GM18517 (cell line): Measurements from ENCODE around the gene TRIM31.

Source experiments
- ATAC-seq: cut with Tn5 transposase; IDR thresholded peaks from one replicate; pipeline ENCODE4 v1.9.1; 2021; ENCODE audit warnings: mild to moderate bottlenecking, moderate library complexity; ENCODE audit not compliant: unreplicated experiment

TRIM31 gene

DNA sequence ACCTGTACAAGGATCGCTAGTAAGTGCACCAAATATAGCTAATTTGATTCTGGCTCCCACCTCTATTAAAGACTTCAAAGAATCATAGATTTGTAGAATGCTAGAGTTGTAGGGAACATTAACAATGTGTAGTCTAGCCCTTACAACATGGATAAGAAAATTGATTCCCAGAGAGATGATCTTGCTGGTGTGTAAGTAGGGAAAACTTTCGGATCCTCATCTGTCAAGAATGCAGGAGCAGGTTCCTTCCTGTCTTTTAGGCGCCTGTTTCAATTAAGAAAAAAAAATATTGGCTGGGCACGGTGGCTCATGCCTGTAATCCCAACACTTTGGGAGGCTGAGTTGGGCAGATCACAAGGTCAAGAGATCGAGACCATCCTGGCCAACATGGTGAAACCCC is 25.0 kb downstream of the TRIM31 start:
- ATAC-seq: no peak

DNA sequence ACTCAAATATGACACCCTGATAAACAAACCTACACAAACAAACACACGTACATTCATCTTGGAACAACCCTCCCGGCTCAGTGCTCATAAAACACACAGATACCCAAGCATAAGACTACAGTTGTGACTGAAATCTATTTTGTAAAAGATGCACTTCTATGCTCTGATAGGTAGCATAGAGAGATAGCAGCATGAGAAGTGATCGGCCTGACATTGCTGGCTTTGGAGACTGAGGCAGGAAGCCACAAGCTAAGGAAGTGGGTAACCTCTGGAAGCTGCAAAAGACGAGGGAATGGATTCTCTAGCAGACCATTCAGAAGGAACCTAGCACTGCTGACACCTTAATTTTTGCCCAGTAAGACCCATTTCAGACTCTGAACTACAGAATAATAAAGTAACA is 35.7 kb downstream of the TRIM31 start:
- ATAC-seq: no peak

DNA sequence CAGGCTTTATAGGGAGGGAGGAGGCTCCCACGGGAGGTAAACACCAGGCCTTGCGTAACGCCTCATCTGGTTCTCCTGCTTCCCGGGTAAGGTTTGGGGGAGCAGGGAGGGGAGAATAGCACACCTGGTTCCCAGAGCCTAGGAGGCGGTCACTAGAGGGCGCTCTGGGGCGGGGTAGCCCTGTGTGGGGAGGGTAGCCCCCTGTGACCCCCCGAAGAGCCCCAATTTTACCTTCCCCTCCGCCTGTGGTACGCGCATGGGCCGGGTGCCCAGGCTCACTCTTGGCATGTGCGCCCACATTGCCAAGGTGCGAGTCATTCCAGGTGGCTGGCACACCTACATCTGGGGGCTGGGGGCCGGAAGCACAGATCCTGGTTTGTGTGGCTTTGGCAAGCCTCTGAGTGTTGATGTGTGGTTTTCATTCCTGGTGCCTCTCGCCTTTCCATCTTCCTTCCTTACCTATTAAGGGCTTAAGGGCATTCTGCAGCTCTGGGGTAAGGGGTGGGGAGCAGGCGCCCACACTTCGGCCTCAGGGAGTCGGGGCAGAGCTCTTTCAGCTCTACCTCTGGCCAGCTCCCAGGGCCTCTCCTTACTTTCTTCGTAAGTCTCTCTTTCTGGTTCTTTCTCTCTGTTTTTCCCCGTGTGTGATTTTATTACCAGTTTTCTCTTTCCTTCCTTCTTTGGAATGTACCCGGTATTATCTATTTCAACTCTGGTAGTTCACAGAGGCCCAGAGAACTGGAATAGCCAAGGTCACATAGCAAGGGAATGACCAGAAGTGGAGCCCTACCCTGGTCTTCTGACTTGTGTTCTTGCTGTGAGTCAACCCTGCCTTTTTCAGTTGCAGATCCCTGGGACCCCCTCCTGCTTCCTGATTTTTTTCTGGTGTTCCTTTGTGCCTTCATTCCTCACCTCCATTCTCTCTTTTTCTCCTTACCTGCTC is 36.8 kb downstream of the TRIM31 start:
- ATAC-seq: no peak

DNA sequence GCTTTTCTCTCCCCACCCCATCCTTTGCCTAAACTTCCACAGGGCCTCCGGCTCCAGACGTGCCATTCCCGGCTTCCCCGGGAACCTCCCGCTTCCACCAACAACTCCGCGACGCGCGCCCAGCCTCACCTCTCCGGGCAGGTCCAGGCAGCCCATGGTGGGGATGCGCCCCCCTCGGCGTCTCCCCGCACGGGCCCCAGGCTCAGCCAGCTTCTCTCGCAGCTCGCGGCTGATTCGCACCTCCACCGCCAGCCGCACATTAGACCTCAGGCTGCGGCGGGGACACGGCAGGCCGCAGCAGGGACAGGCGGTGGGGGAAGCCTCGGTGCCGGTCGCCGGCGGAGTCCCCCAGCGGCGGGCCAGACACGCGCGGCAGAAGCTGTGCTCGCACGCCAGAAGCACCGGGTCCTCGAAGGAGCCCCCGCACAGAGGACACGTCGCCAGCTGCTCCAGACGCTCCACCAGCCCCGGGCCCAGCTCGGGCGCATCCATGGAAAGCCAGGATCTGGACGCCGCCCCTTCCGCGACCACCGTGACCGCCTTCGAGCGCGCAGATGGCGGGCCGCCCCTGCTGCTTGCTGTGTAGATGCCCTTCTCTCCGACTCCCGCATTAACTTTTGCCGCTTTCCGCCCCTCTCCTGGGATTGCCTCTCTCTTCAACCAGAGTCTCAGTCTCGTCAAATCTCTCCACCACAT is 37.6 kb downstream of the TRIM31 start, which contains the start of gene RNF39:
Gene RNF39 (minus strand): TSS at position 676 of the 696 bp plus-strand sequence. CDS start 184 bp downstream, at position 492.
- no peak for ATAC-seq

DNA sequence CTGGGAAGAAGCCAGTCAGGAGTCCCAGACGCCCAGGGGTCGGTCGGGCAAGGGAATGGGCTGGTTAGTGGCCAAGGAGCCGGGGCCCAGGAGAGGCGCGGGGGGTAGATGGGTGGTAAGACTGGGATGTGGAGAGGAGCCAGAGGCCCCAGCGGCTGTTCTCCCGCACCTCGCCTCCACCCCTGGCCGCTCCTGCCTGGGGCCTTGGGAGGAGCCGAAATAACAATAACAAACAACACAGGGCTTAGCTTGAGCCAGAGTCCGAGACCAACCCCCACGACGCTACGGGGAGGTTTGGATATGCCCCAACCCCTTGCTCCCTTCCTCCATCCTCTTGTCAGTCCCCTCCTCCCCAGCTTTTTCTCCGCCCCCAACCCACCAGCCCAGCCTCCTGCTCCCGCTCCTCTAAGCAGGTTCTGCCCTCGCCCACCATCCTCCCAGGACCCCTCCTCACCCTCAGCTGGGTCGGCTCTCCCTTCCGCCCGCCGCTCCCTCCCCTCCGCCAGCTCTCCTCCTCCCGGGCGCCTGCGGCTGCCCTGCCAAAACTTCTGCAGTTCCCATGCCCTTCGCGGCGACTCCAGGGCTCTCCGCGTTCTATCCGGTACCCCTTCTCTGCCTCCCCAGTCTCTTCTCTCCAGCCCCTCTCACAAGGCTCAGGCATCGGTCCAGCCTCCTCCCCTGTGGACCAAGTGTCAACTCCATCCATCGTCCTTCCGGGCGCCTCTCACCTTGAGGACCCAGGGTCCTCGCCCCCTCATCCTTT is 38.4 kb downstream of the TRIM31 start:
- no peak for ATAC-seq

DNA sequence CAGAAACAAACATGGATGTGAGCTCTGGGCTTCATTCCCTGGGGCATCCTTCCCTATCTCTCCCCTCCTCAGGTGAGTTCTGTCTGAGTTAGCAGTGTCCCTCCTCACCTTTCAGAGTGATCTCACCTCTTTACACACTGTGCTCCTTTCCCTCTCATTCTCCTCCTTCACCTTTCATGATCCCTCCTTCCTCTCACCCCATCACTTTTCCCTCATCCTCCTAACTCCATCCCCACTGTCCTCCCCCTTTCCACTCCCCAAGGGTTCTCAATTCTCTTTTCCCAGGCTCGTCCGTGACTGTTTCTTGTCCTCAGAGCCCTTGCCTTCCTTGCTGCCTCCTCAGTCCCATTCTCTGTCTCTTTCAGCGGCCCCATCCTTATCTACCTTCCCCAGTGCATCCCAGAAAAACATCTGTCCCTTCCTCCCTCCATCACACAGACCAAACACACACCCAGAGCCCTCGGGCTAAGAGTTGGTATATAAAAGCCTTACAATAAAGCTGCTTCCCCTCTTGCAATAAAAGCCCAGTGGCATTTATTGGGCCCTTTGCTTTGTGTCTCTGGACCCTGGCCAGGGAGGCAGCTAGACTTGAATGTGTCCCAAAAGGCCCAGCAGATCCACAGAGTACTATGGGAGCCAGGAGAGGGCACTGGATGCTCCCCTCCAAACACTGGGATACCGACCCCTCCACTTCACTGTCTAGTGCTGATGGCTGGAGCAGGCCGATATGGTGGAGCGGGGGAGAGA is 39.2 kb downstream of the TRIM31 start:
- ATAC-seq: no peak

DNA sequence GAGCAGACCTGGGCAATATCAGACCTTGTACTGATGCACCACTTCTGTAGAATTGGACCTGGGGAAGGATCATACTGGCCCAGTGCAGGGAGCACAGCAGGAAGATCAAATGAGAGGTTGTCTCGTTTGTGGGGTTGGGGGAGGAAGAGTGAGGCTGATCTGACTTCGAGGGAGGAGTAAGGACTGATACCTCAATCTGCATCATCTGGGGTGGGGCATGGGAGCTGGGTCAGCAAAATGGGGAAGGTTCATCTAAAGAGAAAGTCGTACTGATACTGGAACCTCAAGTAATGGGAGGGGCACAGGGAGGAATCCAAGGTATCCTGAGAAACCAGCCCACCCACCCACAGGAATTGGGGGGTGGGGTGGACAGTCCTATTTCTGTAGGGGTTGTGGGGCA is 41.0 kb downstream of the TRIM31 start:
- ATAC-seq: no peak

DNA sequence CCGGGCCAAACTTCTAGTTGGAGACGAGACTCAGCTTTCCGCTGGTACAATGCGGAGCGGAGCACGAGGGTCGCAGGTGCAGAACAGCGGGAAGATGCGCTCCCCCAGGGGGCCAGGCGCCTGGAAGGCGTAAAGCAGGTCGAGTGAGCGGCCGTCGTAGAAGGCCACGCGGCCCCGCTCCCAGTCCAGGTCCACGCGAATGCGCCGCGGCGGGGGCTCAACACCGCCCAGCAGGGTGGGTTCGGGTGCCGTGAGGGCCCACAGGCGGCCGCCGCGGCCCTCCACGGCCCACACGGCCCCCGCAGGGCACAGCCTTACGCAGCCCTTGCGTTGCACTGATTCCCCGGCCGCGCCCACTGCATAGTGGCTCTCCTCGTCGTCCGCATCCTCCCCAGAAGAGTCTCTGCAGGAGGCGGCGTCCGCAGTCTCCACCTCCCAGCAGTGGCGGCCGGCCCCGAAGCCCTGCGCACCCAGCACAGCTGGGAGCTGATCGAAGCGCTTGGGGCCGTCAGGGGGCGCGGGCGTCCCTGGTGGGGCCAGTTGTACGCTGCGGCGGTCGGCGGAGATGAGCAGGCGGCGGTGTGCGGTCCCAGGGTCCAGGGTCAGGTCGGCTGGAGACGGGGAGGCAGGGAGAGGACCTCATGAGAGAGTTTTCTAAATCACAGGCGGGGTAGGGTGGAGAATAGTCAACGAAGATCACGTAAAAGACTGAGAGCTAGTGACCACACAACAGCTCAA is 41.6 kb downstream of the TRIM31 start:
- ATAC-seq: no peak

DNA sequence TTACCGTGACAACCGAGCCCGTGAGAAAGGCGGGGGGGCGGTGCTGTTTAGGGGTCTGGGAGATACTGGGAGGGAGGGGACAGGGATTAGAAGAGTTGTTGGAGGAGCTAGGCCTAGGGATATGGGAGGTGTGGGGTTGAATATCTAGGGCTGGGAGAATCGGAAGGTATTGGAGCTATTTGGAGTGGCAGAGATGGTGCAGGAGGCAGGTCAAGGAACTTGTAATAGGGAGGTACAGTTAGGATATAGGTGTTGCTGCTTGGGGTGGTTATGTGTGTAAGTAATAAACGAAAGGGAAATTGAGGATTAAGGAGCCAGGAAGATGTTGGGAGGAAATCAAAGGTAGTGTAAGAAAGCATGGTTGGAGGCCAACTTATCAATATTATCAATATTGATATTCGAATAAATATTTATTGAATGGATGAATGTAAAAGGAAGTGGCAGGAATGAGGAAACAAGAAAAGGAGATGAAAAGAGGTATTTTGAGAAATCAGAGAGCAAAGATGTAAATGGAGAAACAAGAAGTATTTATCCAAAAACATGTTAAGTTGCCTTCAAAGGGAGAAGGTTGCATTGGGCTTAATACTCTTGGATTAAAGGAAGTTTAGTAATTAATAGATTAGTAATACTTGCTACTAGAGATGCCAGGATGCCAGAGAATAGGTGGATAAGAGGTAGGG is 45.3 kb downstream of the TRIM31 start:
- no peak for ATAC-seq

DNA sequence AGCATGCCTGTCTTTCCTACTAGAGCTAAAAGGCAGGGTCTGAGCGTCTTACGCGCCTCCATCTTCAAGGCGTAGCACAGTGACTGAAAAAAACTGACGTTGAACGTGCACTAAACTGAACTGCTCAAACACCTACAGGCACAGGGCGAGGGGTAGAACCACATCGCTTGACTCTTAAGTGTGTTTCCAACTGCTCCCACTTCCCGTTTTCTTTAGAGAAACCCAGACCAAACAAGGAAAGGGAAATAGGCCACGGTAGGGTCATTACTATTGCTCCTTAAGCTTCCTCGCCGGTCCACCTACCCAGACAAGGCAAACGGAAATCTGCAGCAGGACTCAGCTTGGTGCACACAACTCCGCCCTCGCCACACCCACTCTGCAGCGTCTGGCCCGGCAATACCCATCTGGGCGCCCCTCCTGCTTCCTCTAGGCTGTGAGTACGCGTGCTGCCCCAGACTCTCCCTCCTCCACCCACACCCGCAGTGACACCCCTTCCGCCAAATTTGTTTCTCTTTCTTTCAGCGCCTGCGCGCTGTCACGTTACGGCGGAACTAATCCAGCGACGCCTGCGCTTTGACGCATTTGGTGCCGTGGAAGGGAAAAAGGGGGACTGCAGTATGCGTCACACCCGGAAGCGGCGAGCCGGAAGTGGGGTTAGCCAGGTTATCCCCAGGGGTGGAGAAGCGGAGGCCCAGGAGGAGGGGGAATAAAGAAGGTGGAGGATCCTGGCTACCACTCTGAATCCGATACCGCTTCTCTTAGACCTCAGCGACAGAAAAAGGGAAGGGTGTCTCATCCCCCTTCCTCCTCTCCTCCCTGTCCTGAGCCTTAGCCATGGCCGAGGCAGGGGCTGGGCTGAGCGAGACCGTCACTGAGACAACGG is 46.1 kb downstream of the TRIM31 start, which contains the start of gene PPP1R11:
Gene PPP1R11 (plus strand): TSS at position 622 of the 883 bp plus-strand sequence. CDS start 213 bp downstream, at position 835.
- ATAC-seq: peak; percentile 92

DNA sequence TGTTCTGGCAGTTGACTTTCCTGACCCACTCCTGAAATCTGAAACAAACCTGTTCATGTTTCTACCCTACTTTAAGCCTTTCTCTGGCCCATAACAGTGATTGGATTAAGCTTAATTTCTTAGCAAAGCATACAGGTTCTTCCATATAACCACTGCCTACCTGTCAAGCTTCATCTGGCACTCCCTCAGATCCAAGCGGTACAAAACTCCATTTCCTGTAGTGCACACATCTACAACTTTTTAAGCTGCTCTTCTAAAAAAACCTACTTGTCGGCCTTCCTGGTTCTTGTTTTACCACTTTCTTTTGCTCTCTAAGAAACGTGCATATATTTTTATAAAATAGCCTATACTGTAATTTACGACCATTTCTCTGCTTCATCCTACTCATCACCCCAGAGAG is 46.8 kb downstream of the TRIM31 start:
- ATAC-seq: no peak

DNA sequence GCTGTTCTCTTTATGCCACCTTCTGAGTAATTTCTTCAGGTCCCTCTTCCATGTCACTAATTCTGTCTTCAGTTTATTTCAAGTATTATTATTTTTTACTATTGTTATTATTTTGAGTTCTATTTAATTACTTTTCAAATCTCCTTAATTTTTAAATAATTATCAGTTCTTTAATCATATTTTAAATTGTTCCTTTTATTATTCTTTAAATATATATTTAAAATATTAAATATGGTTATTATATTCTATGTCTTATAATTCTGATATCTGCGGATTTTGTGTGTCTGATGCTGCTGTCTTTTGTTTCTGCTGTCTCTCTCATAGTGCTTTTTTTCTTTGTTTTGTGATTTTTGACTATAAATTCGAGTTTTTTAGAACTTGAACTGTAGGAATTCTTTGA is 49.6 kb downstream of the TRIM31 start:
- no peak for ATAC-seq

DNA sequence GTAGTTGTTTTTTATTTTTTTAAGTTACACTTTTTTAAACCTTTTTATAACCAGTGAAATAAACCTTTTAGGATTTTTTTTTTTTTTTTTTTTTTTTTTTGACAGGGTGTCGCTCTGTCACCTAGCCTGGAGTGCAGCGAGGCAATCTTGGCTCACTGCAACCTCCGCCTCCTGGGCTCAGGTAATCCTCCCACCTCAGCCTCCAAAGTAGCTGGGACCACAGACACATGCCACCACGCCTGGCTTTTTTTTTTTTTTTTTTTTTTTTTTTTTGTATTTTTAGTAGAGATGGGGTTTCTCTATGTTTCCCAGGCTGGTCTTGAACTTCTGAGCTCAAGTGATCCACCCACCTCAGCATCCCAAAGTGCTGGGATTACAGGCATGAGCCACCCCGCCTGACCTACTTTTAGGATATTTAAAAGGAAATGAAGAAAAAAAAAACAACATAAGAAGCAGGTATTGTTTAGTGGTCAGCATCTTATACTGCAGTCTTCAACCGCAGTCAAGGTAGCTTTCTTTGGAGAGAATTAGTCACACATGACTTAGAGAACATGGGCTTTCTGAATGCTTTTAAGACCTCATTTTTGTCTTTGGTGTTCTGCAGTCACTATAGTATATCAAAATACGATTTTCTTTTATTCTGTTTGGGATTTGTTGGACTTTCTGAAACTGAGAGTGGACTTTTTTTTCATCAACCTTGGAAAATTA is 50.3 kb downstream of the TRIM31 start:
- no peak for ATAC-seq

DNA sequence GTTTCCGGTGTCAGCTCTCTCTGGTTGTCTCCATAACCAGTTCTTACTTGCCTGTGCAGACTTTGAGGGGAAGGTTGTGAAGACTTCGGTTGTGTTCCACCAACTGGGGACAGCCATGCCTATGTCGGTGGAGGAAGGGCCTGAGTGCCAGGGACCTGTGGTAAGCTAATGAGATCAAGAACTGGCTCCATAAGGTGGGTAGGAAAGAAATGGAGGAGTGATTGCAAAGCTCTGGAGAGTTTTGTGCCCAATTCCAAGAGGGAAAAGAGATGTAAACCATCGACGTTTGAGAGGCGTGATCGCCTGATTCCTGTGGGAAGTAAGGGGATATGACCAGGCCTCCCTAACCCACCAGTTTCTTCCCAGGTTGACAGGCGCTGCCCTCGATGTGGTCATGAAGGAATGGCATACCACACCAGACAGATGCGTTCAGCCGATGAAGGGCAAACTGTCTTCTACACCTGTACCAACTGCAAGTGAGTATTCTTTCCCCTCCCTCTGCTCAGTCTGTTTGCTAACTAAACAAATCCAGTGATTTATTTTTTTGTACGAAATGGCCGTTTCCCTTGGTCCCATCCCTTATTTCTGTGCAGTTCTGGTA is 50.9 kb downstream of the TRIM31 start:
- no peak for ATAC-seq

DNA sequence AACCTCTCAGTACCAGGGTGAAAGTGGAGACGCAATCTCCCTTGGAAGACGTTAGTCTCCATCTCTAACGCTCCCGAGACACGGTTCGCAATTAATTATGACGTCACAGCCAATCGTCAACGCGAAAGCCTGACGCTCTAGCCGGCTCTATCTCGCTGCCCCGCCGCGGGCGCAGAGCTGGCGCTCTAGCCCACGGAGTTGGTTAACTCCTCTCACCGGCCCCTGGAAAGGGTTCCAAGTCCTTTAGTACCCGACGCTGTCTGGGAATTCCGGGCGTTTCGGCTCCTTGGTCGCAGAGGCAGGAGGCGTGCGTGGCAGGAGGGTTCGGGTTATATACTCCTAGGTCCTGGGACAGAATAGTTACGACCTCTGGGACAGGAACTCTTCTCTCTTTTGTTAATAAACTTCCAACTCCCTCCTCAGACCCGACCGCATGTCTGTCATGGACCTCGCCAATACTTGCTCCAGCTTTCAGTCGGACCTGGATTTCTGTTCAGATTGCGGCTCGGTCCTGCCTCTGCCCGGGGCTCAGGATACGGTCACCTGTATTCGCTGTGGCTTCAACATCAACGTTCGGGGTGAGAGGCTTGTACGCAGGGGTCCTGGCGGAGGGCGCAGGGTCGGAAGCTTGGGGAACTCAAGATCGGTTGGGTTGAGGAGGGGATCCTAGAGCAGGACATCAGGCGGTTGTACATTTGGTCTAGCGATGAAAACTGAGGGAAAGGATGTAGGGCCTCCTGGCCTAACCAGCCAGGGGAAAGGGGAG is 51.6 kb downstream of the TRIM31 start, which contains the start of gene POLR1H:
Gene POLR1H (plus strand): TSS at position 174 of the 766 bp plus-strand sequence. CDS start 260 bp downstream, at position 434.
- ATAC-seq: peak; percentile 88

DNA sequence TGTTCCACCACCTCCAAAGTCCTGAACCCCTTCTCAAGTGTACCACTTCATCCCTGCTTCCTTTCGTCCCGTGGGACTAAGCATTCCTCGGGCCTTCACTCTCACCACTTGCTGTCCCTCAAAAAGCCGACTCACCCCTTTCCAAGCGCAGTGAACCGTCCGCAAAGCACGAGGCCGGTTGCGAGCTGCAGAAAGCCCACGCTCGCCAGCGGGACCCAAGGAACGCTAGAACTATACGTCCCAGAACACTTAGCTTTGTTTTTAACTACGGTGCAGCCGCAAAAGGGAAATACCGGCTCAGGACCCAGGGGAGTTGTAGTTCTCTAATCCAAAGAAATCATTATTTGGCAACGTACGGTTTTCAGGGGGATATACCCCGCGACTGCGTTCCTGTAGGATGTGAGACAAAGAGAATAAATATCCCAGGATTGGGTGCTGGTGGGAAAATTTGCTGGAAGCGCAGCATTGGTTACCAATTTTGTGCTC is 52.2 kb downstream of the TRIM31 start:
- no peak for ATAC-seq
